ENCODE results near the gene MMP28.

Gene MMP28

DNA sequence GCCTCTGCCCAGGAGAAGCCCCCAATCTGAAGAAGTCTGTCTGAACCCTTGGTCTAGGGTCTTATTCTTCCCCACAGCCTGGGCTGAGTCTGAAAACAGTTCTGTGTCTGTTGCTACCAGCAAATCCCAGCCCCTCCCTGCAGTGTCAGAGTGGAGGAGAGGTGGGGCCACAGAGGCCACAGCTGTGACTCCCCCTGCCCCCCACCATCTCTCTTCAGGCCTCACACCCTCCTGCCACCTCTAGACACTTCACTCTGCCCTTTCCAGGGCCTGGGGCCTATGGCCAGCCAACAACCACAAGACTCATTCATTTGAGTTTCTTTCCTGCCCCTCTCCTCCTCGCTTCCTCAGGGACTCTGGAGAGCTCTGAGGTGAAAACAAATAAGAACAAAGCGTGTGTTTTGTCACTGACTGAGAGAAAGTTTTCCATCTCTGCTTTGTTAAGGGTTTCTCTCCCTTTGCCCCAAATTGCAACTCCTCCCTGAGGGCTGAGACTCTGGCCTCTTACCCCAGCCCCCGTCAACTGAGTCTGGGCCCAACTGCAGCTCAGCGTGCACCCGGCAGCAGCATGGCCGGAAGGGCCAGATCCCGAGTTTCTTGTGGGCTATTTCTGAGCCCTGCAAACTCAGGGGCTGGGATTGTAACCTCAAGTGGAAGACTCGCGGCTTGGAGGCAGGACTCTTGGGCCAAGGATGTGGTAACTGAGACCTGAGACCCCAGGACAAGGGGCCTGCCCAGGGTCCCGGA, 21.6 kb downstream of the MMP28 start:
- H3K27me3 ChIP-seq (replicated peaks; ENCODE audit: insufficient read depth, low read length), result peaks cover 17% of the 10 kb centered on the region
- no peak for DNase-seq
- TF ChIP-seq EZH2phosphoT487 (IDR thresholded peaks at IDR 0.05; ENCODE audit: low read length) (no peak), EZH2 (optimal IDR thresholded peaks at IDR 0.05; ENCODE audit: low read depth, low read length) (no peak)
- TF ChIP-seq, protein P1, sequence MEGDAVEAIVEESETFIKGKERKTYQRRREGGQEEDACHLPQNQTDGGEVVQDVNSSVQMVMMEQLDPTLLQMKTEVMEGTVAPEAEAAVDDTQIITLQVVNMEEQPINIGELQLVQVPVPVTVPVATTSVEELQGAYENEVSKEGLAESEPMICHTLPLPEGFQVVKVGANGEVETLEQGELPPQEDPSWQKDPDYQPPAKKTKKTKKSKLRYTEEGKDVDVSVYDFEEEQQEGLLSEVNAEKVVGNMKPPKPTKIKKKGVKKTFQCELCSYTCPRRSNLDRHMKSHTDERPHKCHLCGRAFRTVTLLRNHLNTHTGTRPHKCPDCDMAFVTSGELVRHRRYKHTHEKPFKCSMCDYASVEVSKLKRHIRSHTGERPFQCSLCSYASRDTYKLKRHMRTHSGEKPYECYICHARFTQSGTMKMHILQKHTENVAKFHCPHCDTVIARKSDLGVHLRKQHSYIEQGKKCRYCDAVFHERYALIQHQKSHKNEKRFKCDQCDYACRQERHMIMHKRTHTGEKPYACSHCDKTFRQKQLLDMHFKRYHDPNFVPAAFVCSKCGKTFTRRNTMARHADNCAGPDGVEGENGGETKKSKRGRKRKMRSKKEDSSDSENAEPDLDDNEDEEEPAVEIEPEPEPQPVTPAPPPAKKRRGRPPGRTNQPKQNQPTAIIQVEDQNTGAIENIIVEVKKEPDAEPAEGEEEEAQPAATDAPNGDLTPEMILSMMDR (IDR thresholded peaks at IDR 0.05; ENCODE audit: low read length), result no peak
- no peaks in the 10 kb centered on the region for H3K9me2 ChIP-seq (replicated peaks; ENCODE audit: insufficient read depth, low read length)
- no peaks in the 10 kb centered on the region for H3K79me2 ChIP-seq (ENCODE audit: low read length)
- no peak overlapping the region for H3K9ac ChIP-seq (ENCODE audit: low read length)
- H4K20me1 ChIP-seq (ENCODE audit: insufficient read depth, low read length), result no peaks in the 10 kb centered on the region; the same call in 1 of the 2 replicates
- no peaks in the 10 kb centered on the region for H3F3A ChIP-seq (ENCODE audit: insufficient read depth, low read length)
- H3K36me3 ChIP-seq (replicated peaks; ENCODE audit: insufficient read depth, low read length), result no peaks in the 10 kb centered on the region
- no peak overlapping the region for H3K4me3 ChIP-seq (ENCODE audit: low read length)
- H3K4me1 ChIP-seq (ENCODE audit: low read length), result no peaks in the 10 kb centered on the region
- H3K4me2 ChIP-seq (ENCODE audit: low read depth, low read length), result no peak overlapping the region
- no peak overlapping the region for H3K27ac ChIP-seq (ENCODE audit: low read length)
- no peaks in the 10 kb centered on the region for H3K9me3 ChIP-seq (replicated peaks; ENCODE audit: insufficient read depth, low read length)
- no peak overlapping the region for H2AFZ ChIP-seq (ENCODE audit: low read length)

DNA sequence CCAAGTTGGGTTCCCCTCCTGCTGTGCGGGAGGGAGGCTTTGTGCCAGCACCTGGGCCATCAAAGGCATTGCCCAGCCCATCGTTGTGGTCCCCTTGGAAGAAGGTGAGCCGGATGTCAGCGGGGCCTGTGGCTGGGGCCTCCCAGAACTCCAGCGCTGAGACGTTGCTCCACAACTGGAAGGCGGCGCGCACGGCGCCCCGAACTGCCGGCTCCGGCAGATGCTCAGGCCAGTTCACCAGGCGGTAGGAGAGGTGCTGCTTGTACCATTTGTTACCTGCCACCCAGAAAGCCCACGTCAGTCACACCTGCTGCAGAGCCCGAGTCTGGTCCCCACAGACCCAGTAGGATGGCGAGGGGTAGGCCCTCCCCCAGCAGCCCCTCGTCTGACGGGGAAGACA, 22.3 kb downstream of the MMP28 start:
- no peaks in the 10 kb centered on the region for H4K20me1 ChIP-seq (ENCODE audit: insufficient read depth, low read length)
- H3K27me3 ChIP-seq (replicated peaks; ENCODE audit: insufficient read depth, low read length), result peaks cover 17% of the 10 kb centered on the region
- H2AFZ ChIP-seq (ENCODE audit: low read length), result no peak overlapping the region
- H3K36me3 ChIP-seq (replicated peaks; ENCODE audit: insufficient read depth, low read length), result no peaks in the 10 kb centered on the region
- H3K4me1 ChIP-seq (ENCODE audit: low read length), result no peaks in the 10 kb centered on the region
- no peaks in the 10 kb centered on the region for H3K79me2 ChIP-seq (ENCODE audit: low read length)
- DNase-seq, result no peak
- no peaks in the 10 kb centered on the region for H3F3A ChIP-seq (ENCODE audit: insufficient read depth, low read length)
- H3K27ac ChIP-seq (ENCODE audit: low read length), result no peak overlapping the region
- H3K9me2 ChIP-seq (replicated peaks; ENCODE audit: insufficient read depth, low read length), result no peaks in the 10 kb centered on the region
- no peak overlapping the region for H3K9ac ChIP-seq (ENCODE audit: low read length)
- TF ChIP-seq EZH2 (optimal IDR thresholded peaks at IDR 0.05; ENCODE audit: low read depth, low read length) (no peak), EZH2phosphoT487 (IDR thresholded peaks at IDR 0.05; ENCODE audit: low read length) (no peak)
- TF ChIP-seq, protein P1 (IDR thresholded peaks at IDR 0.05; ENCODE audit: low read length), result no peak
- H3K9me3 ChIP-seq (replicated peaks; ENCODE audit: insufficient read depth, low read length), result no peaks in the 10 kb centered on the region
- no peak overlapping the region for H3K4me3 ChIP-seq (ENCODE audit: low read length)
- no peak overlapping the region for H3K4me2 ChIP-seq (ENCODE audit: low read depth, low read length)

DNA sequence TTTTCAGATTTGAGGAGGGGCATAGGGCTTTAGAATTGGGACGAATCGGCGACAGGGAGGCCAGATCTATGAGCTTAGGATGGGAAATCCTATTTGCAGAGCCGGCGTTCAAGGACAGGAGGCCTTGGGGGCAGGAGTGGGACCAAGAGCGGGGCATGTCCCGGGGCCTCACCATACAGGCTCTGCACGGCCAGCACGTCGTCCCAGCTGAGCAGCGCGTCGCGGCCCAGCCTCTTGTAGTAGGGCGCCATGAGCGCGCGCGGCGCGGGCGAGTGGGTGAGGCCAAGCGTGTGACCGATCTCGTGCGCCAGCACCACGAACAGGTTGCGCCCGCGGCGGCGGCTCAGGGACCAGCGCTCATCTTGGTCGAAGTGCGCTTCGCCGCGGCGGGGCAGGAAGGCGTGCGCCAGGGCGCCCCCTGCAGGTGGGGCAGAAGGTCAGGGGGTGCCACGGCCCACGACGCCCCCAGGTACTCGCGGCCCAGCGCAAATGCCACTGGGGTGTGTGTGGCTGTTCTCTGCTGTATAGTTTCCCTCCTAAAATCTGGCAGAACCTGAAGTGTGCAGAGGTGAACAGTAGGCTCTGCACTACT, 25.4 kb downstream of the MMP28 start:
- Histone ChIP-seq H3K4me3 (ENCODE audit: low read length) (no peak overlapping the region), H3K27ac (ENCODE audit: low read length) (no peak overlapping the region), H3K9me3 (replicated peaks; ENCODE audit: insufficient read depth, low read length) (no peaks in the 10 kb centered on the region), H3K27me3 (replicated peaks; ENCODE audit: insufficient read depth, low read length) (peaks cover 24% of the 10 kb centered on the region; the same call in 1 of the 2 replicates), H3K36me3 (replicated peaks; ENCODE audit: insufficient read depth, low read length) (no peaks in the 10 kb centered on the region), H3K4me1 (ENCODE audit: low read length) (no peaks in the 10 kb centered on the region), H3K4me2 (ENCODE audit: low read depth, low read length) (no peak overlapping the region), H3F3A (ENCODE audit: insufficient read depth, low read length) (no peaks in the 10 kb centered on the region), H3K9ac (ENCODE audit: low read length) (no peak overlapping the region), H2AFZ (ENCODE audit: low read length) (no peak overlapping the region), H3K79me2 (ENCODE audit: low read length) (no peaks in the 10 kb centered on the region), H3K9me2 (replicated peaks; ENCODE audit: insufficient read depth, low read length) (no peaks in the 10 kb centered on the region), H4K20me1 (ENCODE audit: insufficient read depth, low read length) (no peaks in the 10 kb centered on the region)
- TF ChIP-seq, protein P1 (IDR thresholded peaks at IDR 0.05; ENCODE audit: low read length), result peak; percentile 37; the same call in 1 of the 2 replicates
- TF ChIP-seq EZH2 (optimal IDR thresholded peaks at IDR 0.05; ENCODE audit: low read depth, low read length), result no peak
- DNase-seq, result no peak
